ENCODE data around the gene GLOD5. TPM values are rescaled to one million over a fixed set of nuclear protein-coding genes. Genes with fewer than 3 reads are reported as not detected.
"Not testable (repeated sequence)": the region's sequence is repeated elsewhere in the genome, so short reads cannot be mapped to it uniquely, and the experiment has no call there.

GLOD5 gene

GRCh38 chrX:48819394-48819793, 57.8 kb downstream of the GLOD5 start:
- not testable (repeated sequence) for H3K9me3 ChIP-seq (replicated peaks; ENCODE audit: low read length); H3K9ac ChIP-seq (ENCODE audit: low read depth, low read length); H3K27me3 ChIP-seq (ENCODE audit: control insufficient read depth, insufficient read depth, low read length); H3K4me1 ChIP-seq (ENCODE audit: control insufficient read depth, insufficient read depth, low read length); H3K4me2 ChIP-seq (ENCODE audit: low read length); H3K4me3 ChIP-seq (ENCODE audit: low read length); H3K36me3 ChIP-seq (ENCODE audit: insufficient read depth, low read length)

- Histone ChIP-seq H3K4me2 (ENCODE audit: low read length) (no peak overlapping the region), H3K9ac (ENCODE audit: low read depth, low read length) (no peak overlapping the region), H3K36me3 (ENCODE audit: insufficient read depth, low read length) (peaks cover 7% of the 10 kb centered on the region)
These were observed 61.5 kb downstream of the GLOD5 start for GRCh38 chrX:48823053-48823452.

More at GRCh38 chrX:48823053-48823452, 61.5 kb downstream of the GLOD5 start:
- H3K4me1 ChIP-seq (ENCODE audit: control insufficient read depth, insufficient read depth, low read length), result no peaks in the 10 kb centered on the region
- no peaks in the 10 kb centered on the region for H3K27me3 ChIP-seq (ENCODE audit: control insufficient read depth, insufficient read depth, low read length)
- no peaks in the 10 kb centered on the region for H3K9me3 ChIP-seq (replicated peaks; ENCODE audit: low read length)
- H3K4me3 ChIP-seq (ENCODE audit: low read length), result no peak overlapping the region

Small RNA genes lying within 50 kb of the gene (small RNA-seq; reads per million reads assigned to genes)
- not detected for gene RNU6-1056P
- gene RNU6-29P, result not detected

All from skeletal muscle satellite cell (primary cell).